Gastrocnemius medialis (tissue), 4 donors: ENCODE results near the gene GPR146. TPM values are rescaled to one million over a fixed set of nuclear protein-coding genes. Genes with fewer than 3 reads are reported as not detected.
"Not testable (repeated sequence)": the region's sequence is repeated elsewhere in the genome, so short reads cannot be mapped to it uniquely, and the experiment has no call there.

ENCODE experiments used
- ATAC-seq, 2 donors: fragments of 150-250 bp; one replicate each; pipeline ENCODE4 v1.9.1; 2016
- DNase-seq, 2 donors: peaks; one replicate each; pipeline ENCODE4 v3.0.0-alpha.2; 2019
- H3K27ac ChIP-seq, 4 donors: fragments of 200-600 bp; sonication (generic); 1 replicate in 1 of 4; 2 replicates in 3 of 4; pipeline ENCODE4 v1.5.1; 2016 to 2018; ENCODE audit warnings: mild to moderate bottlenecking in 2 of 4, moderate library complexity in 1 of 4
- H3K27me3 ChIP-seq, 3 donors: fragments of 200-600 bp; sonication (generic) in 2 of 3; 1 replicate in 1 of 3; 2 replicates in 2 of 3; pipeline versions ENCODE4 v1.5.1 to v1.6.0; 2016 to 2019; ENCODE audit warnings: mild to moderate bottlenecking in 1 of 3, moderate library complexity in 1 of 3
- H3K36me3 ChIP-seq, 2 donors: fragments of 200-600 bp; sonication (generic) in 1 of 2; one replicate each; pipeline ENCODE4 v1.5.1; 2017 to 2018
- H3K4me1 ChIP-seq, 2 donors: fragments of 200-600 bp; sonication (generic) in 1 of 2; one replicate each; pipeline ENCODE4 v1.5.1; 2016 to 2017; ENCODE audit warnings: mild to moderate bottlenecking in 2 of 2
- H3K4me3 ChIP-seq, 4 donors: fragments of 200-600 bp; sonication (generic) in 3 of 4; 1 replicate in 1 of 4; 2 replicates in 3 of 4; pipeline ENCODE4 v1.5.1; 2016 to 2019; ENCODE audit warnings: mild to moderate bottlenecking in 2 of 4
- H3K9me3 ChIP-seq, 3 donors: fragments of 200-600 bp; sonication (generic) in 2 of 3; 1 replicate in 1 of 3; 2 replicates in 2 of 3; pipeline ENCODE4 v1.5.1; 2016 to 2019
- POLR2A ChIP-seq, 2 donors: fragments of 450-650 bp; IDR thresholded peaks; one replicate each; pipeline ENCODE4 v1.6.1; 2017; ENCODE audit warnings: antibody characterized with exemption in 2 of 2, mild to moderate bottlenecking in 2 of 2, moderate library complexity in 2 of 2
- in situ Hi-C, 4 donors: fragments of 200-750 bp; cut with MboI; loops; one replicate each; pipeline versions ENCODE4 v1.15.0 to v1.8.0; 2017; ENCODE audit warnings: low sequenced_read_pairs in 4 of 4
- intact Hi-C: fragments of 100-400 bp; cut with DNase I; formaldehyde crosslinking; loops from one replicate; pipeline ENCODE4 v1.15.1; 2023; ENCODE audit warnings: low total_unique reads
- total RNA-seq, 4 donors: library from RNA; depleted of rRNA; stranded (reverse); fragments of >200 nt; gene quantifications; one replicate each; pipeline versions ENCODE4 v1.1.0 to v1.2.3, GENCODE V29; 2016
- TF ChIP-seq, protein P1 (sequence below), 5 experiments: fragments of 450-650 bp in 3 of 5; fragments of 200-600 bp in 2 of 5; sonication (generic) in 2 of 5; IDR thresholded peaks in 4 of 5; conservative IDR thresholded peaks in 1 of 5; 1 replicate in 4 of 5; 2 replicates in 1 of 5; pipeline ENCODE4 v1.5.1; 2016 to 2019; ENCODE audit warnings: antibody characterized with exemption in 5 of 5, mild to moderate bottlenecking in 3 of 5, moderate library complexity in 3 of 5

GPR146 gene
- total RNA-seq, 4 donors from 2014 or later: 23.3 to 43.8 (median 29.5) TPM

DNA sequence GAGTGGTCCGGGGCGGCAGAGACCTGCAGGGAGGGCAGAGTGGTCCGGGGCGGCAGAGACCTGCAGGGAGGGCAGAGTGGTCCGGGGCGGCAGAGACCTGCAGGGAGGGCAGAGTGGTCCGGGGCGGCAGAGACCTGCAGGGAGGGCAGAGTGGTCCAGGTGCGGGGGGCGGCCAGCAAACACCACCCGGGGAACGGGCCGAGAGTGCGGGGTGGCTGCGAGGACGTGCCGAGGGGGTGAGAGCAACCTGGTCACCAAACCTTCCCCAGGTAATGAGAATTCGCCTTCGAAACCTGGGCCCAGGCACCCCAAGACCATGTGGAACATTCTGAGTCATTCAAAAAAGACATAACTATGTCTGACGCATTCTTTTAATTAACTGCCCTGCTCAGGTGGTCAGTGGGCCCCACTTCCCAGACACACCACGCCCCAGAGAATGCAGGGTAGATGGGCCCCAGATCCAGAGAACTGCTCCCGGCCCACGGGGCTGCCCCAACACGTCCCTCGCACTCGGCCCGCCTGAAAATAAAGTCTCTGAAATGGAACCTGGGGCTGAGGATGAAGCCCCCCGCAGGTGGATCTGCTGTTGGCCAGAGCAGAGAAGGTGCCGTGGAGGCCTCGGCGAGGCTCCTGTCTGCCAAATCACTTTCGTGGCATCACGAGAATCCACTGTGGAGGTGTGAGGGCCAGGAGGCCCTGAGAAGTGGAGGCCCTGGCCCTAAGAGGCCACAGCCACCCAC lies 12.5 kb upstream of the GPR146 start:
- DNase-seq (no peak), ATAC-seq (no peak)
- Histone ChIP-seq H3K9me3 (no peaks in the 10 kb centered on the region), H3K36me3 (no peaks in the 10 kb centered on the region), H3K4me1 (peaks cover 13 to 18% of the 10 kb centered on the region in 2 donors), H3K4me3 (no peak overlapping the region), H3K27ac (no peak overlapping the region), H3K27me3 (no peaks in the 10 kb centered on the region)
- in situ Hi-C loops: no loop called here
- intact Hi-C loops: no loop called here
- no peak for TF ChIP-seq POLR2A (IDR thresholded peaks at IDR 0.05)
- TF ChIP-seq, protein P1, sequence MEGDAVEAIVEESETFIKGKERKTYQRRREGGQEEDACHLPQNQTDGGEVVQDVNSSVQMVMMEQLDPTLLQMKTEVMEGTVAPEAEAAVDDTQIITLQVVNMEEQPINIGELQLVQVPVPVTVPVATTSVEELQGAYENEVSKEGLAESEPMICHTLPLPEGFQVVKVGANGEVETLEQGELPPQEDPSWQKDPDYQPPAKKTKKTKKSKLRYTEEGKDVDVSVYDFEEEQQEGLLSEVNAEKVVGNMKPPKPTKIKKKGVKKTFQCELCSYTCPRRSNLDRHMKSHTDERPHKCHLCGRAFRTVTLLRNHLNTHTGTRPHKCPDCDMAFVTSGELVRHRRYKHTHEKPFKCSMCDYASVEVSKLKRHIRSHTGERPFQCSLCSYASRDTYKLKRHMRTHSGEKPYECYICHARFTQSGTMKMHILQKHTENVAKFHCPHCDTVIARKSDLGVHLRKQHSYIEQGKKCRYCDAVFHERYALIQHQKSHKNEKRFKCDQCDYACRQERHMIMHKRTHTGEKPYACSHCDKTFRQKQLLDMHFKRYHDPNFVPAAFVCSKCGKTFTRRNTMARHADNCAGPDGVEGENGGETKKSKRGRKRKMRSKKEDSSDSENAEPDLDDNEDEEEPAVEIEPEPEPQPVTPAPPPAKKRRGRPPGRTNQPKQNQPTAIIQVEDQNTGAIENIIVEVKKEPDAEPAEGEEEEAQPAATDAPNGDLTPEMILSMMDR (IDR thresholded peaks at IDR 0.05 in 4 of 5, conservative IDR thresholded peaks at IDR 0.05 in 1 of 5): no peak

DNA sequence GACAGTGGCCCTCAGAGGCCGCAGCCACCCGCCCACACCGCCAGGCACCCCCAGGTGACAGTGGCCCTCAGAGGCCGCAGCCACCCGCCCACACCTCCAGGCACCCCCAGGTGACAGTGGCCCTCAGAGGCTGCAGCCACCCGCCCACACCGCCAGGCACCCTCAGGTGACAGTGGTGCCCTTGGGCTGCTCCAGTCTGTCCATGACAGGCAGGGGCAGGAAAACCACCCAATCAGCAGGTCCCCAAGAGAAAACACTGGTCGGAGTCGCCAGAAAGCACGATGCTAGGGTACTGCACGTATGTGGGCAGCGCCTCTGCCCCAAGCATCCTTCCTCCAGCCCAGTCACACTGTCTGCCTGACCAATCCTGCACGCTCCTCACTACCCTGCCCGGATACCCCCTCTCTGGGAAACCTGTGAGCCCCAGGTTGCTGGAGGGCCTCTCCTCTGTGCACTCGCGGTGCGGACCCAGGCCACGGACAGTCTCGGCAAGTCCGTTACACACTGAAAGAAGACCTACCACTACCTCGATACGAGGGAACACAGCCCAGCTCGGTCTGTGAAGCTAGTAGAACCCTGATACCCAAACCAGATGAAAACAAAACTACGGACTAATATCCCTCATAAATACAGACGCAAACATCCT lies 11.7 kb upstream of the GPR146 start:
- H3K36me3 ChIP-seq: no peaks in the 10 kb centered on the region
- no peaks in the 10 kb centered on the region for H3K9me3 ChIP-seq
- DNase-seq (no peak), ATAC-seq (no peak)
- H3K4me1 ChIP-seq: peaks cover 8 to 12% of the 10 kb centered on the region in 2 donors
- no peak overlapping the region for H3K4me3 ChIP-seq
- TF ChIP-seq POLR2A (IDR thresholded peaks at IDR 0.05): no peak
- TF ChIP-seq, protein P1 (IDR thresholded peaks at IDR 0.05 in 4 of 5, conservative IDR thresholded peaks at IDR 0.05 in 1 of 5): no peak
- H3K27ac ChIP-seq: no peak overlapping the region
- in situ Hi-C loops: no loop called here
- intact Hi-C loops: no loop called here
- H3K27me3 ChIP-seq: no peaks in the 10 kb centered on the region

DNA sequence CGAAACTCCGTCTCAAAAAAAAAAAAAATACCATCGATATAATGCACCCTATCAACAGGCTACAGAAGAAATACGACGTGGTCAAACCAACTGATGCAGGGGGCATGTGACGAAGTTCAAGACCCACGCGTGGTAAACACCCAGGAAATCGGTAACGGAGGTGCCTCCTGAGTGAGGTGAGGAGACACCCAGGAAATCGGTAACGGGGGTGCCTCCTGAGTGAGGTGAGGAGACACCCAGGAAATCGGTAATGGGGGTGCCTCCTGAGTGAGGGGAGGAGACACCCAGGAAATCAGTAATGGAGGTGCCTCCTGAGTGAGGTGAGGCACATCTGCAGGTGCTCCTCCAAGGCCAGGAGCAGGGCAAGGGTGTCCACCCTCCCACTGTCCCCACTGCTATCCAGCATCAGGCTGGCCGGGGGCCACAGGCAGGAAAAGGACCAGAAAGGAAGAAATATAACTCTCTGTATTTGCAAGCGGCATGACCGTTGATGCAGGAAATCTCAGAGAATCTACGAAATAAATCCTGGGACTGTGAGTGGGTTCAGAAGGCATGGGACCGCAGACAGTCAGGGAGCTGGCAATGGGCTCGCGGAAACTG lies 10.7 kb upstream of the GPR146 start:
- Histone ChIP-seq H3K27me3 (no peaks in the 10 kb centered on the region), H3K36me3 (no peaks in the 10 kb centered on the region), H3K4me1 (peaks cover 8 to 11% of the 10 kb centered on the region in 2 donors), H3K4me3 (no peak overlapping the region), H3K27ac (no peak overlapping the region), H3K9me3 (no peaks in the 10 kb centered on the region)
- no peak for ATAC-seq
- in situ Hi-C loops: no loop called here
- TF ChIP-seq, protein P1 (IDR thresholded peaks at IDR 0.05 in 4 of 5, conservative IDR thresholded peaks at IDR 0.05 in 1 of 5): no peak
- TF ChIP-seq POLR2A (IDR thresholded peaks at IDR 0.05): no peak
- intact Hi-C loops: no loop called here
- DNase-seq: no peak

DNA sequence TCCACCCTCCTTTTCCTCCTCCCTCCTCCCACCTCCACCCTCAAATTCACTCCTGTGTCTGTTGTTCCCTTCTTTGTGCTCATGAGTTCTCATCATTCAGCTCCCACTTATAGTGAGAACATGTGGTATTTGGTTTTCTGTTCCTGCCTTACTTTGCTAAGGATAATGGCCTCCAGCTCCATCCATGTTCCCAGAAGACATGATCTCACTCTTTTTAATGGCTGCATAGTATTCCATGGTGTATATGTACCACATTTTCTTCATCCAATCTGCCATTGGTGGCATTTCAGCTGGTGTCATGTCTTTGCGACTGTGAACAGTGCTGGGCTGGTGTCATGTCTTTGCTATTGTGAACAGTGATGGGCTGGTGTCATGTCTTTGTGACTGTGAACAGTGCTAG lies 9.6 kb upstream of the GPR146 start:
- H3K4me1 ChIP-seq, H3K27me3 ChIP-seq, intact Hi-C loops, H3K9me3 ChIP-seq, H3K4me3 ChIP-seq, ATAC-seq, DNase-seq, H3K36me3 ChIP-seq, in situ Hi-C loops, H3K27ac ChIP-seq: not testable (repeated sequence)

DNA sequence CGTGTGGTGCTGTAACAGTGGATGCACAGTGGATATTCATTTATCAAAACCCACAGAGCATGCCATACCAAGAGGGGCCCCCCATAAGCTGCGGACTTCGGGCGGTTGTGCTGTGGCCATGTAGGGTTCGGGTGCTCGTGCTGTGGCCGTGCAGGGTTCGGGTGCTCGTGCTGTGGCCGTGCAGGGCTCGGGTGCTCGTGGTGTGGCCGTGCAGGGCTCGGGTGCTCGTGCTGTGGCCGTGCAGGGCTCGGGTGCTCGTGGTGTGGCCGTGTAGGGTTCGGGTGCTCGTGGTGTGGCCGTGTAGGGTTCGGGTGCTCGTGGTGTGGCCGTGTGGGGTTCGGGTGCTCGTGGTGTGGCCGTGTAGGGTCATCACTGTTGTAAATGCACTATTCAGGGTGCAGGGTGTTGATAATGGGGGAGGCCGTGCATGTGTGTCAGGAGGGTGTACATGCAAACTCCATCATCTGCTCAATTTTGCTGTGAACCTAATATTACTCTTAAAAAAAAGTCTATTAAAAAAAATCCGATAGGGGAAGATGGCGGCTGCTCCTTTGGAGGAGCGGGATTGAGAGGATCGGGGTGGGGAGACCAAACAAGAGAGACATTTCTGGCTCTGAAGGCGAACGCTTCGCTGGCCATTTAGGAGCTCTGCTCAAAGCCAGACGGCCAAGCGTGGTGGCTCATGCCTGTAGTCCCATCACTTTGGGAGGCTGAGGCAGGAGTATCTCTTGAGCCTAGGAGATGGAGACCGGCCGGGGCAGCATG lies 8.0 kb upstream of the GPR146 start:
- H3K4me3 ChIP-seq, H3K27me3 ChIP-seq, H3K36me3 ChIP-seq, H3K27ac ChIP-seq, in situ Hi-C loops, H3K9me3 ChIP-seq, ATAC-seq, H3K4me1 ChIP-seq, DNase-seq, intact Hi-C loops: not testable (repeated sequence)

DNA sequence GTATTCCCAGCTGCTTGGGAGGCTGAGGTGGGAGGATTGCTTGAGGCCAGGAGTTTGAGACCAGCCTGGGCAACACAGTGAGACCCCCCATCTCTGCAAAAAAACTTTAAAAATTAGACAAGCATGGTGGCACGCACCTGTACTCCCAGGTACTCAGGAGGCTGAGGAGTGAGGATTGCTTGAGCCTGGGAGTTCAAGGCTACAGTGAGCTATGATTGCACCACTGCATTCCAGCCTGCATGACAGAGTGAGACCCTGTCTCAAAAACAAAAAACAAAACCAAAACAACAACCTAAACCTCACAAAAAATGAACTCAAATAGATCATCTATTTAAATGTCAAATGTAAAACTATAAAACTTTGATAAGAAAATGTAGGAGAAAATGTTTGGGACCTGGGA lies 4.1 kb upstream of the GPR146 start:
- not testable (repeated sequence) for H3K27ac ChIP-seq, DNase-seq, ATAC-seq, H3K4me3 ChIP-seq, H3K27me3 ChIP-seq, H3K36me3 ChIP-seq, H3K9me3 ChIP-seq
- peaks cover 22 to 29% of the 10 kb centered on the region in 2 donors for H3K4me1 ChIP-seq
- in situ Hi-C loops (loop anchor here in 1 of 4 donors (10.0 kb wide), 1 partner anchor 45 kb away; no protein-coding TSS in a partner anchor), intact Hi-C loops (loop anchor here (5.0 to 10.0 kb wide), 4 partner anchors 122 to 532 kb away; partner anchors contain the start of genes GET4, MAFK, PSMG3 and ZFAND2A)
